NT2/D1 (cell line): ENCODE data around the gene HMGA1.

Experiments used
- SUZ12 ChIP-seq: IDR thresholded peaks from 2 replicates; pipeline ENCODE4 v1.6.1; 2011; ENCODE audit not compliant: insufficient read length, insufficient read depth; ENCODE audit errors: extremely low read depth
- YY1 ChIP-seq: IDR thresholded peaks from 2 replicates; pipeline ENCODE4 v1.6.1; 2011; ENCODE audit not compliant: insufficient read length, insufficient read depth
- ZNF274 ChIP-seq: IDR thresholded peaks from 2 replicates; pipeline ENCODE4 v1.6.1; 2011; ENCODE audit warnings: mild to moderate bottlenecking, low read depth, low read length

- no peak for TF ChIP-seq SUZ12
- no peak for TF ChIP-seq YY1
- TF ChIP-seq ZNF274, result no peak
Measured at GRCh38 chr6:34246249-34246562, 9.5 kb downstream of the HMGA1 start.
